ENCODE data around the gene ATP8A2.

ATP8A2 gene

DNA sequence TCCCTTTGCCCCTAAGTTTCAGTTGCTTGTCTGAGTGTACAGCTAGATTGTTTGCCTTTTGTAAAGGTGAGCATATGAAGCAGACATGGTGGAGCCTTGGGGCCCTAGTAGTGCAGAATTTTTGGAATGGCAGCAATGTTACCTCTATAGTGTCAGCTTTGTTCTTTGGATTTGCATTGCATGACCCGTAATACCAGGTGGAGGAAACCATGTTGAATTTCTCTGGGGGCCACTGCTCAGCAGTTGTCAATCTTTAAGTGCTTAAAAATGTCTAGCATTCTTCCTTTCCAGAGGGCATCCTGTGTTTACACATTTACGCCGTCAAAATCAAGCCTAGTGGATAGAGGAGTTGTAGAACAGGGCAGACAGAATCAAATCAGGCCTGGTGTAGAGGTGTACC, 303.3 kb downstream of the ATP8A2 start:
- no peak overlapping the region for H3K4me3 ChIP-seq (ENCODE audit: low read length)
- no peak overlapping the region for H3K27ac ChIP-seq (ENCODE audit: low read length)
- no peaks in the 10 kb centered on the region for H3K79me2 ChIP-seq (ENCODE audit: low read length)
- DNase-seq = no peak
- H3K4me1 ChIP-seq (ENCODE audit: low read length) = no peaks in the 10 kb centered on the region
- no peaks in the 10 kb centered on the region for H3K36me3 ChIP-seq (replicated peaks; ENCODE audit: insufficient read depth, low read length)
- H4K20me1 ChIP-seq (ENCODE audit: insufficient read depth, low read length) = no peaks in the 10 kb centered on the region
- TF ChIP-seq EZH2phosphoT487 (IDR thresholded peaks at IDR 0.05; ENCODE audit: low read length) = no peak
- TF ChIP-seq, protein P1, sequence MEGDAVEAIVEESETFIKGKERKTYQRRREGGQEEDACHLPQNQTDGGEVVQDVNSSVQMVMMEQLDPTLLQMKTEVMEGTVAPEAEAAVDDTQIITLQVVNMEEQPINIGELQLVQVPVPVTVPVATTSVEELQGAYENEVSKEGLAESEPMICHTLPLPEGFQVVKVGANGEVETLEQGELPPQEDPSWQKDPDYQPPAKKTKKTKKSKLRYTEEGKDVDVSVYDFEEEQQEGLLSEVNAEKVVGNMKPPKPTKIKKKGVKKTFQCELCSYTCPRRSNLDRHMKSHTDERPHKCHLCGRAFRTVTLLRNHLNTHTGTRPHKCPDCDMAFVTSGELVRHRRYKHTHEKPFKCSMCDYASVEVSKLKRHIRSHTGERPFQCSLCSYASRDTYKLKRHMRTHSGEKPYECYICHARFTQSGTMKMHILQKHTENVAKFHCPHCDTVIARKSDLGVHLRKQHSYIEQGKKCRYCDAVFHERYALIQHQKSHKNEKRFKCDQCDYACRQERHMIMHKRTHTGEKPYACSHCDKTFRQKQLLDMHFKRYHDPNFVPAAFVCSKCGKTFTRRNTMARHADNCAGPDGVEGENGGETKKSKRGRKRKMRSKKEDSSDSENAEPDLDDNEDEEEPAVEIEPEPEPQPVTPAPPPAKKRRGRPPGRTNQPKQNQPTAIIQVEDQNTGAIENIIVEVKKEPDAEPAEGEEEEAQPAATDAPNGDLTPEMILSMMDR (IDR thresholded peaks at IDR 0.05; ENCODE audit: low read length) = no peak
- no peak for TF ChIP-seq EZH2 (optimal IDR thresholded peaks at IDR 0.05; ENCODE audit: low read depth, low read length)
- H3K9ac ChIP-seq (ENCODE audit: low read length) = no peak overlapping the region
- no peaks in the 10 kb centered on the region for H3K9me3 ChIP-seq (replicated peaks; ENCODE audit: insufficient read depth, low read length)
- H2AFZ ChIP-seq (ENCODE audit: low read length) = no peak overlapping the region
- no peaks in the 10 kb centered on the region for H3K9me2 ChIP-seq (replicated peaks; ENCODE audit: insufficient read depth, low read length)
- no peaks in the 10 kb centered on the region for H3F3A ChIP-seq (ENCODE audit: insufficient read depth, low read length)
- H3K27me3 ChIP-seq (replicated peaks; ENCODE audit: insufficient read depth, low read length) = no peaks in the 10 kb centered on the region
- no peak overlapping the region for H3K4me2 ChIP-seq (ENCODE audit: low read depth, low read length)

DNA sequence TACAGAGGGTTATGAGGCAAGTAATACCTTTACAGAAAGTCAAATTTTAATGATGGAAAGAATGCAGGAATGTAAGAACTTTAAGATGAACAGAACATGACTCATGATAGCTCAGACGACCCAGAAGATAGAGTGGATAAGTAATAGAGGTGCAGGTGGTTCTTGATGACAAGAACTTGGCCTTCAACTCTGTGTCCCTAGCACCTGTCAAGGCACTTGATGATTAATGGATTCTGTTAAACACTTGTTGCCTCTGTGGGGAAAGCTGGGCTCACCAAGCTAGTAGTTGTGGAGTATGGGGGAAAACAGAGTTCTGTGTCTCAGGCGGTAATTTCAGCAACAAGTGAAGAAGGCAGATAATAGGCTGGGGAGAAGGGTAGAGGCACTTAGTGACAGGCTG, 306.2 kb downstream of the ATP8A2 start:
- no peaks in the 10 kb centered on the region for H3K27me3 ChIP-seq (replicated peaks; ENCODE audit: insufficient read depth, low read length)
- no peaks in the 10 kb centered on the region for H3F3A ChIP-seq (ENCODE audit: insufficient read depth, low read length)
- no peak overlapping the region for H3K4me2 ChIP-seq (ENCODE audit: low read depth, low read length)
- no peak overlapping the region for H2AFZ ChIP-seq (ENCODE audit: low read length)
- no peaks in the 10 kb centered on the region for H3K9me3 ChIP-seq (replicated peaks; ENCODE audit: insufficient read depth, low read length)
- H3K79me2 ChIP-seq (ENCODE audit: low read length) = no peaks in the 10 kb centered on the region
- H4K20me1 ChIP-seq (ENCODE audit: insufficient read depth, low read length) = no peaks in the 10 kb centered on the region
- DNase-seq = no peak
- no peak overlapping the region for H3K4me3 ChIP-seq (ENCODE audit: low read length)
- H3K9me2 ChIP-seq (replicated peaks; ENCODE audit: insufficient read depth, low read length) = no peaks in the 10 kb centered on the region
- H3K9ac ChIP-seq (ENCODE audit: low read length) = no peak overlapping the region
- no peaks in the 10 kb centered on the region for H3K36me3 ChIP-seq (replicated peaks; ENCODE audit: insufficient read depth, low read length)
- H3K4me1 ChIP-seq (ENCODE audit: low read length) = no peaks in the 10 kb centered on the region
- TF ChIP-seq EZH2 (optimal IDR thresholded peaks at IDR 0.05; ENCODE audit: low read depth, low read length) (no peak), EZH2phosphoT487 (IDR thresholded peaks at IDR 0.05; ENCODE audit: low read length) (no peak)
- TF ChIP-seq, protein P1 (IDR thresholded peaks at IDR 0.05; ENCODE audit: low read length) = no peak
- H3K27ac ChIP-seq (ENCODE audit: low read length) = no peak overlapping the region

DNA sequence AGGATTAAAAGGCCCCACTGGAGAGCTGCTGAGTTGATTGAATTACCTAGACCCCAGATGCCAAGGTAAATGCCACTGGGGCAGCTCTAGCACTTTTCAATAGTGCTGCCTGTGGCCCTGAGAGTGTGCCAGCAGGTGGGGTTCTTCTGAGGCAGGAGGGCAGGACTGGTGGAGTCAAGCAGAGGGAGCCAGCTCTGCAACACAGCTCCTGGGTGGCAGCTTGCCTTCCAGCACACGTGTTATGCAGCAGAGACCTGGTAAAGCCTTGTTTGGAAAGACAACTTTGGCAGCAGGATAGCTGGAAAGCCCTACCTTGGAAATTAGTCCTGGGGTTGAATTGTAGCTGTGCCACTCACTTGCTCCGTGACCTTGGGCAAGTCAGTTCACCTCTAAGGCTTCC, 306.6 kb downstream of the ATP8A2 start:
- H3K27me3 ChIP-seq (replicated peaks; ENCODE audit: insufficient read depth, low read length) = no peaks in the 10 kb centered on the region
- no peak for DNase-seq

More for the DNA sequence above, 306.6 kb downstream of the ATP8A2 start:
- Histone ChIP-seq H3K4me1 (ENCODE audit: low read length) (no peaks in the 10 kb centered on the region), H3K36me3 (replicated peaks; ENCODE audit: insufficient read depth, low read length) (no peaks in the 10 kb centered on the region), H2AFZ (ENCODE audit: low read length) (no peak overlapping the region), H3K4me2 (ENCODE audit: low read depth, low read length) (no peak overlapping the region), H3K79me2 (ENCODE audit: low read length) (no peaks in the 10 kb centered on the region), H3K9me2 (replicated peaks; ENCODE audit: insufficient read depth, low read length) (no peaks in the 10 kb centered on the region), H3K9ac (ENCODE audit: low read length) (no peak overlapping the region), H3K9me3 (replicated peaks; ENCODE audit: insufficient read depth, low read length) (no peaks in the 10 kb centered on the region), H3K27ac (ENCODE audit: low read length) (no peak overlapping the region), H3F3A (ENCODE audit: insufficient read depth, low read length) (no peaks in the 10 kb centered on the region), H4K20me1 (ENCODE audit: insufficient read depth, low read length) (no peaks in the 10 kb centered on the region), H3K4me3 (ENCODE audit: low read length) (no peak overlapping the region)
- TF ChIP-seq EZH2phosphoT487 (IDR thresholded peaks at IDR 0.05; ENCODE audit: low read length) (no peak), EZH2 (optimal IDR thresholded peaks at IDR 0.05; ENCODE audit: low read depth, low read length) (no peak)
- TF ChIP-seq, protein P1 (IDR thresholded peaks at IDR 0.05; ENCODE audit: low read length) = no peak

All from MM.1S (cell line).